ENCODE results near the gene CCSER1. TPM values are rescaled to one million over a fixed set of nuclear protein-coding genes. Genes with fewer than 3 reads are reported as not detected.

Gene CCSER1
- total RNA-seq, 4 donors from 2014 or later = 3.6 to 7.0 (median 5.5) TPM

DNA sequence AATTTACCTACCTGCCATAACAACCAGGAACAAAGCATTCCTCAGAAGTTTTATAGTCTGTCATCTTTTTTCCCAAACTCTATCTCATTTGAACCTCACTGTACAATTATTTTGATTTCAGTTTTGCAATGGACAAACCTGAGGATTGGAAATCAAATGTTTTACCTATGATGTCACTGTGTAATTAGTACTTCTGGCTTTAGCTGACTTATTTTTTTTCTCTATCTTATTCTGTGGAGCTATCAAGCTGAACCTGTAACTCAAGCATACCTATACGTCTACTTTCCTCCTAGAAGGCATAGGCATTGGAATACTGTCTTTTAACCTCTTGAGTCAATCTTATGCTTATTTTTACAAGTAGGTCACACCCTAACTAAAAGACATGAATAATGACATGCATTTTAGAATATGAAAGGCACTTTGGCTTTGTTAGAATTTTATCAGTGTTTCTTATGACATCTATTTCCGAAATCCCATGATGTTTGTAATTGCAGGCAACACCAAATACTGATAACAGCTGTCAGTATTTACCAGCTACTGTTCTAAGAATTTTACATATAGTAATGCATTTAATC is 21.5 kb downstream of the CCSER1 start:
- no peaks in the 10 kb centered on the region for H3K36me3 ChIP-seq
- 81% methylated on average over 2 of the region's 2 CpGs for WGBS
- no peaks in the 10 kb centered on the region for H3K4me1 ChIP-seq
- H3K27me3 ChIP-seq = no peaks in the 10 kb centered on the region
- intact Hi-C loops (cut with DNase I) = no loop called here
- TF ChIP-seq EP300 (IDR thresholded peaks at IDR 0.05) (no peak), POLR2AphosphoS5 (IDR thresholded peaks at IDR 0.05) (no peak), POLR2A (IDR thresholded peaks at IDR 0.05; ENCODE audit: low read depth) (no peak)
- TF ChIP-seq, protein P1, sequence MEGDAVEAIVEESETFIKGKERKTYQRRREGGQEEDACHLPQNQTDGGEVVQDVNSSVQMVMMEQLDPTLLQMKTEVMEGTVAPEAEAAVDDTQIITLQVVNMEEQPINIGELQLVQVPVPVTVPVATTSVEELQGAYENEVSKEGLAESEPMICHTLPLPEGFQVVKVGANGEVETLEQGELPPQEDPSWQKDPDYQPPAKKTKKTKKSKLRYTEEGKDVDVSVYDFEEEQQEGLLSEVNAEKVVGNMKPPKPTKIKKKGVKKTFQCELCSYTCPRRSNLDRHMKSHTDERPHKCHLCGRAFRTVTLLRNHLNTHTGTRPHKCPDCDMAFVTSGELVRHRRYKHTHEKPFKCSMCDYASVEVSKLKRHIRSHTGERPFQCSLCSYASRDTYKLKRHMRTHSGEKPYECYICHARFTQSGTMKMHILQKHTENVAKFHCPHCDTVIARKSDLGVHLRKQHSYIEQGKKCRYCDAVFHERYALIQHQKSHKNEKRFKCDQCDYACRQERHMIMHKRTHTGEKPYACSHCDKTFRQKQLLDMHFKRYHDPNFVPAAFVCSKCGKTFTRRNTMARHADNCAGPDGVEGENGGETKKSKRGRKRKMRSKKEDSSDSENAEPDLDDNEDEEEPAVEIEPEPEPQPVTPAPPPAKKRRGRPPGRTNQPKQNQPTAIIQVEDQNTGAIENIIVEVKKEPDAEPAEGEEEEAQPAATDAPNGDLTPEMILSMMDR (IDR thresholded peaks at IDR 0.05) = no peak
- H3K27ac ChIP-seq (replicated peaks in 1 of 4) = no peak overlapping the region
- no peak for DNase-seq (ENCODE audit: extremely low spot score)
- H3K9me3 ChIP-seq = no peaks in the 10 kb centered on the region
- no peak overlapping the region for H3K4me3 ChIP-seq

DNA sequence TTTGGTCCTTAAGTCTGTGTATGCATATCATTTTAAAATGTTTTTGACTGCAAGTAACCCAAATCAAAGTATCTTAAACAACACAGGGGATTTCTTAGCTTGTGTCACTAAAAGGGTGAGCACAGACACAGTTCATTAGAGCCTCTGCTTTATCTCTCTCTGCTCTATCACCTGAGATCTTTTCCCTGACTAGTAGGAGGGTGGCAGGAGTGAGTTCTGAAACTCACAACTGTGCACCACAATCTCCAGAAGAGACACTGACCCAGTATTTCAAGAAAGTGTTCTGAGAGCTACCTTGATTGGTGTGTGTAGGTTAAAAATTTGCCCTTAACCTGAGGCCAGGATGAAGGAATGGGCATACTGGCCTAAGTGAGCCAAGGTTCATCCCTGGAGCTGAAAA is 24.8 kb downstream of the CCSER1 start:
- H3K9me3 ChIP-seq = no peaks in the 10 kb centered on the region
- H3K36me3 ChIP-seq = no peaks in the 10 kb centered on the region
- H3K4me1 ChIP-seq = no peaks in the 10 kb centered on the region
- H3K4me3 ChIP-seq = no peak overlapping the region
- TF ChIP-seq POLR2A (IDR thresholded peaks at IDR 0.05; ENCODE audit: low read depth) = no peak
- no peak for TF ChIP-seq POLR2AphosphoS5 (IDR thresholded peaks at IDR 0.05)
- no peak for TF ChIP-seq EP300 (IDR thresholded peaks at IDR 0.05)
- TF ChIP-seq, protein P1 (IDR thresholded peaks at IDR 0.05) = no peak
- intact Hi-C loops (cut with DNase I) = no loop called here
- no peak overlapping the region for H3K27ac ChIP-seq (replicated peaks in 1 of 4)
- no peak for DNase-seq (ENCODE audit: extremely low spot score)
- H3K27me3 ChIP-seq = no peaks in the 10 kb centered on the region

DNA sequence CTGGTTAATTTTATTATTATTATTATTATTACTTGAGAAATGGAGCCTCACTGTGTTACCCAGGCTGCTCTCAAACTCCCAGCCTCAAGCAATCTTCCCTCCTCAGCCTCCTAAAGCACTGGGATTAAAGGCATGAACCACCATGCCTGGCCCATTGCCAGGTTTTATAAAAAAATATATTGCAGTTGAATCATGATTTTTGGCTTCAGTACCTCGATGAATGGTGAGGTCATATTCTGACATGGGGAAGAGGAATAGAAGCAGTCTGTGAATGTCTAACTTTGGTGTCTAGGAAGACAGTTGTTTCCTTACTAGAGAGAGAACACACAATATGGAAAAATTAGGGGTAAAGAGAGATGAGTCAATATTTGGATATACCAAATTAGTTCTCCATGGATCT is 32.0 kb downstream of the CCSER1 start:
- no peak overlapping the region for H3K4me3 ChIP-seq
- 14% methylated on average over 1 of the region's 1 CpG for WGBS
- peaks cover 0 to 8% (median 0%) of the 10 kb centered on the region in 4 donors for H3K4me1 ChIP-seq
- TF ChIP-seq EP300 (IDR thresholded peaks at IDR 0.05) (no peak), POLR2AphosphoS5 (IDR thresholded peaks at IDR 0.05) (no peak), POLR2A (IDR thresholded peaks at IDR 0.05; ENCODE audit: low read depth) (no peak)
- TF ChIP-seq, protein P1 (IDR thresholded peaks at IDR 0.05) = no peak
- H3K36me3 ChIP-seq = no peaks in the 10 kb centered on the region
- no peak for DNase-seq (ENCODE audit: extremely low spot score)
- no peaks in the 10 kb centered on the region for H3K9me3 ChIP-seq
- H3K27ac ChIP-seq (replicated peaks in 1 of 4) = no peak overlapping the region
- intact Hi-C loops (cut with DNase I) = no loop called here
- H3K27me3 ChIP-seq = no peaks in the 10 kb centered on the region

DNA sequence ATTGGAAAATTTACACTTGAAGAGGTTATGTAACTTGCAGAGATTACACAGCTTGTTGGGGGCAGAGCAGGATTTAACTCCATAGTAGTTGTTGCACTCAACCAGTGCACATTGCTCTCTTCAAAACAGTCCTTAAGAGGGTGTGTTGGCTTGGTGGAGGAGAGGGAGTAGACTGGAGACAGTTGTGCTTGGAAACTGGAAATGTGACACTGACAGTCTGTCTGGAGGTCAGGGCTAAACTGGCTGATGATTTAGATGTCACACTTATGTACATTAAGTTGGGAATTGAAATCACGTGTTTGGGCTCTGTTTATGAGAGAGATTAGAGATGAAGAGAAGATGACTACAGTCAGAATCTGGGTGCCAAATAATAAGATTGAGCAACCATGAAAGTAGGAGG is 32.9 kb downstream of the CCSER1 start:
- intact Hi-C loops (cut with DNase I) = no loop called here
- DNase-seq (ENCODE audit: extremely low spot score) = no peak
- H3K9me3 ChIP-seq = no peaks in the 10 kb centered on the region
- TF ChIP-seq, protein P1 (IDR thresholded peaks at IDR 0.05) = no peak
- TF ChIP-seq EP300 (IDR thresholded peaks at IDR 0.05) = no peak
- TF ChIP-seq POLR2AphosphoS5 (IDR thresholded peaks at IDR 0.05) = no peak
- no peak for TF ChIP-seq POLR2A (IDR thresholded peaks at IDR 0.05; ENCODE audit: low read depth)
- 0% methylated on average over 1 of the region's 1 CpG for WGBS
- H3K27ac ChIP-seq (replicated peaks in 1 of 4) = no peak overlapping the region
- H3K4me1 ChIP-seq = peaks cover 0 to 8% (median 0%) of the 10 kb centered on the region in 4 donors
- H3K27me3 ChIP-seq = no peaks in the 10 kb centered on the region
- H3K36me3 ChIP-seq = no peaks in the 10 kb centered on the region
- no peak overlapping the region for H3K4me3 ChIP-seq

DNA sequence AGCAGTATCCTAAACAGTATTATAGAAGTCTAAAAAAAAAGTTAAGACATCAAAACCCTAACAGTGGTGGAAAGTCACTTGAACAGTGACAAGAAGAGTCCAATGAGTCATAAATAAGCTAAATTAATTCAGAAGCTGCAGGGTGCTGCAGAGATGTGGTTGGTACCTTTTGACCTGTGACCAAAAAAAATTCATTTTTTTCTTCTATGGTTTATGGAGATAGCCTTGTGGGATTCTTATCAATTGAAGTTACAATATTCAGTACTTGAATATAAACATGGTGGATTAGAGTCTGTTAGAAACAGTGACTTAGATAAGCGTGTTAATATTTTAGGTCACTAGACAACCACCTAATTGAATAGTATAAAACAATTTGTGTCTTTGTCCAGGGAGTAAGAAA is 35.4 kb downstream of the CCSER1 start:
- no peak overlapping the region for H3K4me3 ChIP-seq

More for the DNA sequence above, 35.4 kb downstream of the CCSER1 start:
- no peaks in the 10 kb centered on the region for H3K36me3 ChIP-seq
- no peak for DNase-seq (ENCODE audit: extremely low spot score)
- no peak overlapping the region for H3K27ac ChIP-seq (replicated peaks in 1 of 4)
- no peaks in the 10 kb centered on the region for H3K27me3 ChIP-seq
- TF ChIP-seq POLR2A (IDR thresholded peaks at IDR 0.05; ENCODE audit: low read depth) (no peak), POLR2AphosphoS5 (IDR thresholded peaks at IDR 0.05) (no peak), EP300 (IDR thresholded peaks at IDR 0.05) (no peak)
- TF ChIP-seq, protein P1 (IDR thresholded peaks at IDR 0.05) = no peak
- intact Hi-C loops (cut with DNase I) = no loop called here
- peaks cover 0 to 8% (median 0%) of the 10 kb centered on the region in 4 donors for H3K4me1 ChIP-seq
- WGBS = 91% methylated on average over 1 of the region's 1 CpG
- H3K9me3 ChIP-seq = no peaks in the 10 kb centered on the region

All from esophagus muscularis mucosa (tissue), 4 donors.